Activated CD8-positive, alpha-beta T cell treated with anti-CD3 and anti-CD28 coated beads, Interleukin-2, amount 10 ng/mL, durations not matched to agents 7 days and 5 days (primary cell): ENCODE data around the gene VIT. TPM values are rescaled to one million over a fixed set of nuclear protein-coding genes. Genes with fewer than 3 reads are reported as not detected.

Source experiments
- ATAC-seq: fragments of 150-1000 bp; cut with Tn5 transposase; one replicate; pipeline ENCODE4 v1.10.0; 2021; ENCODE audit warnings: moderate library complexity
- CTCF ChIA-PET: fragments of 350-600 bp; sonication (Branson Sonifier 250); formaldehyde crosslinking; loops from one replicate; lab custom pipeline; 2021; ENCODE audit warnings: antibody characterized with exemption; lab: Charles Lee
- POLR2A ChIA-PET: fragments of 350-600 bp; sonication (Branson Sonifier 250); formaldehyde crosslinking; loops from one replicate; lab custom pipeline; 2021; ENCODE audit warnings: antibody characterized with exemption; lab: Charles Lee
- DNase-seq: peaks from one replicate; pipeline ENCODE4 v3.0.0-alpha.2; 2020
- H3K27ac Mint-ChIP-seq: one replicate; pipeline ENCODE4 v1.8.0; 2021; ENCODE audit warnings: mild to moderate bottlenecking, mixed read lengths
- H3K27me3 Mint-ChIP-seq: one replicate; pipeline ENCODE4 v1.8.0; 2021; ENCODE audit warnings: low read depth, mixed read lengths
- H3K36me3 Mint-ChIP-seq: one replicate; pipeline ENCODE4 v1.8.0; 2021; ENCODE audit warnings: low read depth, mixed read lengths
- H3K4me1 Mint-ChIP-seq: one replicate; pipeline ENCODE4 v1.8.0; 2021; ENCODE audit warnings: low read depth, mixed read lengths
- H3K4me3 Mint-ChIP-seq: one replicate; pipeline ENCODE4 v1.8.0; 2021; ENCODE audit warnings: mild to moderate bottlenecking, mixed read lengths
- H3K9me3 Mint-ChIP-seq: one replicate; pipeline ENCODE4 v1.8.0; 2022; ENCODE audit warnings: mixed read lengths; ENCODE audit not compliant: insufficient read depth
- total RNA-seq, 2 experiments: library from RNA; stranded (reverse); gene quantifications; one replicate each; pipeline ENCODE4 v1.2.3, GENCODE V29; 2021

The VIT gene
- total RNA-seq, 2 experiments from 2014 or later, result not detected

DNA sequence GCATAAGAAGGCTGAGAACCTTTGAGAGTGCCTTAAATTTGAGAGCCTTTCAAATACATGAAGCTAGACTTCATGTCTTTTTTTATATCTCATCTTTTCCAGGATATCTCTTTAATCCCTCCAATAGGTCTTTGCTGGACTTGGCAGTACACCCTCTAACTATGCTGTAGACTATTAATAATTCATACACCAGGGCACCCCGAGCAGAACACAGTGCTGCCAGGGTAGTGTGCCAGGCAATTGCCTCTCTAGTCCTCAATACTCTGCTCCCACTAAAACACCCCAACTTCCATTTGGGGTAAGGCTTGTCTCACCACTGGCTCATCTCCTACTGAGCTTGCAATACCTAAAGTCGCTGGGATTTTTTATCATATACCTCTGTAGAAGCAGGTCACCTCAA lies 80.8 kb downstream of the VIT start:
- H3K36me3 Mint-ChIP-seq, result no peaks in the 10 kb centered on the region

GRCh38 chr2:36777788-36778187 lies 81.3 kb downstream of the VIT start:
- Mint-ChIP-seq H3K27ac (no peak overlapping the region), H3K27me3 (peaks cover 9% of the 10 kb centered on the region), H3K4me3 (no peak overlapping the region), H3K4me1 (no peaks in the 10 kb centered on the region), H3K36me3 (no peaks in the 10 kb centered on the region), H3K9me3 (no peaks in the 10 kb centered on the region)
- POLR2A ChIA-PET, result no interaction called here
- DNase-seq (no peak), ATAC-seq (no peak)
- CTCF ChIA-PET, result interaction anchor here (2.1 to 2.4 kb wide), 2 partner anchors 7 to 8 kb away, joined by 12 to 13 read pairs; no protein-coding TSS in a partner anchor

More for the DNA sequence above, 80.8 kb downstream of the VIT start:
- Mint-ChIP-seq H3K27ac (no peak overlapping the region), H3K9me3 (no peaks in the 10 kb centered on the region), H3K27me3 (peaks cover 9% of the 10 kb centered on the region), H3K4me3 (no peak overlapping the region), H3K4me1 (no peaks in the 10 kb centered on the region)
- DNase-seq, result no peak
- no peak for ATAC-seq
- ChIA-PET CTCF (interaction anchor here (2.4 kb wide), 1 partner anchor 8 kb away, joined by 13 read pairs; no protein-coding TSS in a partner anchor), POLR2A (no interaction called here)

DNA sequence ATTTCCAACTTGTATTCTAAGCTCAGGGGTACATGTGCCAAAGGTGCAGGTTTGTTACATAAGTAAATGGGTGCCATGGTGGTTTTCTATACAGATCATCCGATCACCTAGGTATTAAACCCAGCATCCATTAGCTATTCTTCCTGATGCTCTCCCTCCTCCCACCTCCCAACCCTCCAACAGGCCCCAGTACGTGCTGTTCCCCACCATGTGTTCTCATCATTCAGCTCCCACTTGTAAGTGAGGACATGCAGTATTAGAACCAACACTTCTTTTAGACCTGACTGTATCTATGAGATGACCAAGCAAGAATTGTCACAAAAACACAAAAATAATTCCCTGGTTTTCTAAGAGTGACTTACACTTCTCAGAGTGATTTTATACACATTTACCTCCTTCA lies 83.0 kb downstream of the VIT start:
- Mint-ChIP-seq H3K27me3 (peaks cover 17% of the 10 kb centered on the region), H3K4me3 (no peak overlapping the region), H3K4me1 (no peaks in the 10 kb centered on the region), H3K36me3 (no peaks in the 10 kb centered on the region), H3K9me3 (no peaks in the 10 kb centered on the region), H3K27ac (no peak overlapping the region)
- DNase-seq (no peak), ATAC-seq (no peak)
- ChIA-PET CTCF (interaction anchor here (0.7 to 4.2 kb wide), 10 partner anchors 9 to 1082 kb away, joined by 3 to 21 read pairs (median 4); no protein-coding TSS in a partner anchor), POLR2A (no interaction called here)

GRCh38 chr2:36780231-36780839 lies 83.8 kb downstream of the VIT start:
- H3K4me1 Mint-ChIP-seq, result peaks cover 3% of the 10 kb centered on the region
- DNase-seq (no peak), ATAC-seq (no peak)
- no peaks in the 10 kb centered on the region for H3K36me3 Mint-ChIP-seq
- no peaks in the 10 kb centered on the region for H3K9me3 Mint-ChIP-seq
- no peak overlapping the region for H3K27ac Mint-ChIP-seq
- peaks cover 19% of the 10 kb centered on the region for H3K27me3 Mint-ChIP-seq
- CTCF ChIA-PET, result interaction anchor here (0.6 to 4.2 kb wide), 8 partner anchors 8 to 192 kb away, joined by 3 to 21 read pairs (median 4); no protein-coding TSS in a partner anchor
- POLR2A ChIA-PET, result no interaction called here
- no peak overlapping the region for H3K4me3 Mint-ChIP-seq

- Mint-ChIP-seq H3K27me3 (peaks cover 17% of the 10 kb centered on the region), H3K4me1 (peaks cover 3% of the 10 kb centered on the region), H3K4me3 (no peak overlapping the region), H3K27ac (no peak overlapping the region), H3K36me3 (no peaks in the 10 kb centered on the region), H3K9me3 (no peaks in the 10 kb centered on the region)
- ChIA-PET CTCF (interaction anchor here (1.2 to 4.2 kb wide), 3 partner anchors 9 to 14 kb away, joined by 3 to 21 read pairs (median 8); no protein-coding TSS in a partner anchor), POLR2A (no interaction called here)
- ATAC-seq, result no peak
- DNase-seq, result no peak
These were observed 85.6 kb downstream of the VIT start for GRCh38 chr2:36781907-36782720.

- DNase-seq (no peak), ATAC-seq (no peak)
- Mint-ChIP-seq H3K36me3 (no peaks in the 10 kb centered on the region), H3K27me3 (peaks cover 19% of the 10 kb centered on the region), H3K27ac (no peak overlapping the region), H3K4me1 (peaks cover 3% of the 10 kb centered on the region), H3K9me3 (no peaks in the 10 kb centered on the region), H3K4me3 (no peak overlapping the region)
- ChIA-PET POLR2A (no interaction called here), CTCF (interaction anchor here (2.0 to 4.3 kb wide), 2 partner anchors 11 to 13 kb away, joined by 7 to 28 read pairs; no protein-coding TSS in a partner anchor)
These were observed 86.7 kb downstream of the VIT start for GRCh38 chr2:36783246-36783645.

GRCh38 chr2:36785179-36785795 lies 88.8 kb downstream of the VIT start:
- Mint-ChIP-seq H3K4me3 (no peak overlapping the region), H3K27me3 (peaks cover 24% of the 10 kb centered on the region), H3K36me3 (no peaks in the 10 kb centered on the region), H3K27ac (no peak overlapping the region), H3K4me1 (peaks cover 12% of the 10 kb centered on the region), H3K9me3 (no peaks in the 10 kb centered on the region)
- ChIA-PET CTCF (interaction anchor here (0.6 to 4.3 kb wide), 21 partner anchors 9 to 906 kb away, joined by 3 to 28 read pairs (median 4); no protein-coding TSS in a partner anchor), POLR2A (interaction anchor here (0.6 kb wide), 1 partner anchor 161 kb away, joined by 4 read pairs; no protein-coding TSS in a partner anchor)
- peak; percentile 72 for DNase-seq
- ATAC-seq, result peak; percentile 84

GRCh38 chr2:36789181-36789804 lies 92.8 kb downstream of the VIT start:
- Mint-ChIP-seq H3K9me3 (no peaks in the 10 kb centered on the region), H3K27me3 (peaks cover 15% of the 10 kb centered on the region), H3K4me3 (no peak overlapping the region), H3K4me1 (peaks cover 12% of the 10 kb centered on the region), H3K27ac (no peak overlapping the region), H3K36me3 (no peaks in the 10 kb centered on the region)
- CTCF ChIA-PET, result interaction anchor here (0.9 to 1.3 kb wide), 2 partner anchors 13 to 66 kb away, joined by 3 read pairs; no protein-coding TSS in a partner anchor
- POLR2A ChIA-PET, result no interaction called here
- no peak for ATAC-seq
- DNase-seq, result peak; percentile 24

DNA sequence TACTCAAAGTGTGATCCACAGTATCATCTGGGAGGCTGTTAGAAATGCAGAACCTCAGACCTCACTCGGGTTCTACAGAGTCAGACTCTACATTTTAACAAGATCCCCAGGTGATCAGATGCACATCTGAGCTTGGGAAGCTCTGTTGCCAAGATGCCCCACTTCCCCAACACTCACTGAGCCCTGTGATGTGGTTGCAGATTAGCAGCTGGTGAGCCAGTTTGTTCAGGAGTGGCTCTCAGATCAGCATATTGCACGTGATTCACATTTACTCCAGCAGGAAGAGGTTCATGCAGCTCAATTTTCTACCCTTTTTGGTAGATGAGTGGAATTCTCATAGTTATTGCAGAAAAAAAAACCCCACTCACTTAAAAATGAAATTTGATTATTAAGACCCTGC lies 96.4 kb downstream of the VIT start:
- ChIA-PET CTCF (interaction anchor here (1.1 to 5.1 kb wide), 3 partner anchors 8 to 14 kb away, joined by 3 to 28 read pairs (median 6); no protein-coding TSS in a partner anchor), POLR2A (no interaction called here)
- DNase-seq (no peak), ATAC-seq (no peak)
- Mint-ChIP-seq H3K27ac (no peak overlapping the region), H3K4me1 (peaks cover 11% of the 10 kb centered on the region), H3K4me3 (no peak overlapping the region), H3K9me3 (no peaks in the 10 kb centered on the region), H3K27me3 (peaks cover 25% of the 10 kb centered on the region), H3K36me3 (no peaks in the 10 kb centered on the region)

- no peaks in the 10 kb centered on the region for H3K36me3 Mint-ChIP-seq
- no peak overlapping the region for H3K4me3 Mint-ChIP-seq
- peaks cover 2% of the 10 kb centered on the region for H3K4me1 Mint-ChIP-seq
- DNase-seq (no peak), ATAC-seq (no peak)
- CTCF ChIA-PET, result interaction anchor here (0.7 to 3.5 kb wide), 2 partner anchors 17 to 742 kb away, joined by 3 to 21 read pairs; no protein-coding TSS in a partner anchor
- peaks cover 22% of the 10 kb centered on the region for H3K27me3 Mint-ChIP-seq
- POLR2A ChIA-PET, result no interaction called here
- no peaks in the 10 kb centered on the region for H3K9me3 Mint-ChIP-seq
- no peak overlapping the region for H3K27ac Mint-ChIP-seq
These were observed 101.0 kb downstream of the VIT start for GRCh38 chr2:36797324-36798070.
